ENCODE measurements around the gene CYB5R4. TPM values are rescaled to one million over a fixed set of nuclear protein-coding genes. Genes with fewer than 3 reads are reported as not detected.

Gene CYB5R4
- total and polyA plus RNA-seq, 2 of the 8 experiments (the other 6 are each of a cell fraction or from before 2014, with no cell fraction given) = 2.8 to 14.6 TPM

DNA sequence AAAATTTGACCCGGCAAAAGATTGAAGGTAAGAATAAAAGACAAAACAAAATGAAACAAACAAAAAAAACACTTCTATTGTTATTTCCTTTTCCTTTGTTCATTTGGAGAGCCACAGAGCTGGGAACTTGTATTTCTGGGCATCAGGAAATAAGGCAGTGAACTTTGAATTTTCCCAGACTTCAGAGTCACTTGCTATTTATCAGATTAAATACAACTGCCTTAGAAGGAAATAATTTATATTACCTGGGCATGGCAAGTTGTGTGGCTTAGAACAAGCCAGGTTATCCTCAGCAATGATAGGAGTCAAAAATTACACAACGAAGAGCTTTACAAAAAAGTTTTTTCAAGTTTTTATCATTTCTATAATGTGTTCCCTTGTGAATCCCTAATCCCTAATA lies 153.9 kb downstream of the CYB5R4 start:
- no peak overlapping the region for H2AK5ac ChIP-seq (ENCODE audit: low read depth, low read length)
- no peak overlapping the region for H2BK5ac ChIP-seq (ENCODE audit: low read depth, low read length)
- no peaks in the 10 kb centered on the region for H3K79me1 ChIP-seq (ENCODE audit: low read depth, low read length)
- no peak overlapping the region for H3K9ac ChIP-seq (replicated peaks in 1 of 4; ENCODE audit: extremely low read depth in 1 of 4, low read depth in 3 of 4, low read length in 3 of 4)
- no peak overlapping the region for H4K8ac ChIP-seq (ENCODE audit: extremely low read depth, insufficient read depth, low read length)
- no peak overlapping the region for H2BK120ac ChIP-seq (replicated peaks; ENCODE audit: low read depth, low read length)
- H3K4me2 ChIP-seq (ENCODE audit: insufficient read depth in 1 of 2, low read depth in 2 of 2, low read length in 2 of 2) = no peak overlapping the region
- TF ChIP-seq KDM5A (IDR thresholded peaks at IDR 0.05; ENCODE audit: low read length) (no peak), RFX5 (IDR thresholded peaks at IDR 0.05; ENCODE audit: borderline replicate concordance, low read depth, low read length) (no peak)
- no peak overlapping the region for H3K18ac ChIP-seq (ENCODE audit: extremely low read depth, low read length)
- H3K56ac ChIP-seq (replicated peaks; ENCODE audit: insufficient read length, low read depth, low read length) = no peak overlapping the region
- no peaks in the 10 kb centered on the region for H3K36me3 ChIP-seq (ENCODE audit: control insufficient read depth in 2 of 4, insufficient read depth in 4 of 4, low read length in 3 of 4)
- H2BK12ac ChIP-seq (ENCODE audit: low read depth, low read length) = no peak overlapping the region
- CTCF ChIA-PET (ENCODE audit: partially characterized antibody) = interaction anchor here (1.2 to 1.5 kb wide), 3 partner anchors 12 to 204 kb away, joined by 3 to 4 read pairs (median 3); no protein-coding TSS in a partner anchor
- no peak overlapping the region for H3K14ac ChIP-seq (ENCODE audit: insufficient read length)
- H3K4me3 ChIP-seq (ENCODE audit: extremely low read depth in 1 of 4, insufficient read depth in 2 of 4, low read depth in 3 of 4, low read length in 4 of 4) = no peak overlapping the region
- no peak overlapping the region for H2BK20ac ChIP-seq (ENCODE audit: low read length)
- no peaks in the 10 kb centered on the region for H3K9me3 ChIP-seq (ENCODE audit: insufficient read depth in 2 of 2, low read depth in 1 of 2, low read length in 1 of 2)
- no peak for FAIRE-seq
- no peak overlapping the region for H3K4ac ChIP-seq (replicated peaks; ENCODE audit: insufficient read length, low read depth, low read length)
- H2BK15ac ChIP-seq (ENCODE audit: low read length) = no peak overlapping the region
- H2AFZ ChIP-seq (ENCODE audit: low read length) = no peak overlapping the region
- H3K4me1 ChIP-seq (replicated peaks in 1 of 4; ENCODE audit: control insufficient read depth in 3 of 4, insufficient read depth in 4 of 4, low read length in 3 of 4) = no peaks in the 10 kb centered on the region
- no peaks in the 10 kb centered on the region for H3K27me3 ChIP-seq (replicated peaks in 1 of 4; ENCODE audit: control insufficient read depth in 3 of 4, extremely low read depth in 1 of 4, insufficient read depth in 3 of 4, low read length in 3 of 4)
- H3K23me2 ChIP-seq (ENCODE audit: low read depth, low read length) = no peaks in the 10 kb centered on the region
- DNase-seq (ENCODE audit: low read depth in 1 of 2, low spot score in 2 of 2) = no peak
- WGBS, 2 experiments (ENCODE audit: extremely low coverage in 1 of 2, insufficient coverage in 1 of 2, insufficient read length in 1 of 2, insufficient replicate concordance in 2 of 2, low coverage in 1 of 2, low lambda C conversion rate in 2 of 2, missing lambda C conversion rate in 1 of 2) = 91% methylated on average over 2 of the region's 2 CpGs; no CpG with 5 or more reads in 1 of the 2 experiments
- H3K23ac ChIP-seq (ENCODE audit: insufficient read length) = no peak overlapping the region
- H3K79me2 ChIP-seq (ENCODE audit: control insufficient read depth in 1 of 2, insufficient read depth in 2 of 2, low read length in 2 of 2) = no peaks in the 10 kb centered on the region
- POLR2A ChIA-PET (ENCODE audit: partially characterized antibody) = no interaction called here
- no peak overlapping the region for H3K27ac ChIP-seq (ENCODE audit: low read depth, low read length)
- H4K20me1 ChIP-seq (replicated peaks in 1 of 2; ENCODE audit: control insufficient read depth in 1 of 2, insufficient read depth in 2 of 2, low read length in 2 of 2) = no peaks in the 10 kb centered on the region
- H4K91ac ChIP-seq (replicated peaks; ENCODE audit: insufficient read length, low read length) = no peak overlapping the region
- H4K5ac ChIP-seq (ENCODE audit: insufficient read length, low read depth, low read length) = no peak overlapping the region
